HepG2 (cell line): ENCODE results near the gene CCDC142. TPM values are rescaled to one million over a fixed set of nuclear protein-coding genes. Genes with fewer than 3 reads are reported as not detected.

Experiments used
- ATAC-seq: fragments of 200-7000 bp; cut with Tn5 transposase; 3 replicates; pipeline ENCODE4 v1.9.1; 2020; ENCODE audit warnings: mild to moderate bottlenecking, moderate library complexity
- BruUV-seq: library from RNA; stranded (reverse); fragments of 400-500 nt; replicated peaks from 2 replicates; lab custom pipeline; 2021; lab: Mats Ljungman, UMichigan
- CTCF ChIA-PET: fragments of 300-600 bp; formaldehyde crosslinking; extraction: SDS; loops from one replicate; lab custom pipeline; 2021; ENCODE audit warnings: low total read pairs, inconsistent platforms, low intra/inter-chr PET ratio; lab: Yijun Ruan, JAX
- POLR2A ChIA-PET: fragments of 350-600 bp; sonication (Branson Sonifier 250); formaldehyde crosslinking; loops from one replicate; lab custom pipeline; 2020; ENCODE audit warnings: antibody characterized with exemption, inconsistent platforms; lab: Yijun Ruan, JAX
- DNase-seq: peaks from one replicate; pipeline ENCODE4 v3.0.0-alpha.2; 2015; ENCODE audit warnings: low spot score
- FAIRE-seq: peaks from 3 replicates; lab custom pipeline; 2011; peaks lifted over from hg19 to GRCh38; lab: Jason Lieb, UNC
- H2AFZ ChIP-seq: one replicate; pipeline ENCODE4 v1.6.1; 2011; ENCODE audit warnings: low read length, inconsistent platforms
- H3K27ac ChIP-seq: fragments of 300-600 bp; 3 replicates; pipeline ENCODE4 v1.8.0; 2011; ENCODE audit warnings: mixed run types, mild to moderate bottlenecking, mixed read lengths, low read length, inconsistent platforms; ENCODE audit not compliant: insufficient read depth; ENCODE audit errors: extremely low read length
- H3K27me3 ChIP-seq, 2 experiments: fragments of 200-600 bp in 1 of 2; 2 replicates in 1 of 2; 3 replicates in 1 of 2; pipeline versions ENCODE4 v1.6.0 to v1.8.0; 2011; ENCODE audit warnings: low read length in 2 of 2, mild to moderate bottlenecking in 2 of 2, moderate library complexity in 2 of 2, inconsistent platforms in 1 of 2; ENCODE audit not compliant: insufficient read depth in 2 of 2, control insufficient read depth in 1 of 2
- H3K36me3 ChIP-seq, 2 experiments: fragments of 200-600 bp in 1 of 2; replicated peaks in 1 of 2; 2 replicates in 1 of 2; 3 replicates in 1 of 2; pipeline versions ENCODE4 v1.5.1 to v1.8.0; 2011; ENCODE audit warnings: low read length in 2 of 2, inconsistent platforms in 1 of 2; ENCODE audit not compliant: insufficient read depth in 2 of 2, control insufficient read depth in 1 of 2
- H3K4me1 ChIP-seq: 2 replicates; pipeline ENCODE4 v1.5.1; 2012; ENCODE audit warnings: low read length, inconsistent platforms; ENCODE audit not compliant: insufficient read depth
- H3K4me2 ChIP-seq: 2 replicates; pipeline ENCODE4 v1.6.0; 2011; ENCODE audit warnings: low read depth, low read length, inconsistent platforms
- H3K4me3 ChIP-seq, 3 experiments: fragments of 200-600 bp in 1 of 3; sonication (generic), shearing (Covaris generic) in 1 of 3; replicated peaks in 1 of 3; 2 replicates each; pipeline ENCODE4 v1.5.1; 2011 to 2016; ENCODE audit warnings: low read length in 3 of 3, inconsistent platforms in 2 of 3, low read depth in 2 of 3, mild to moderate bottlenecking in 2 of 3, control low read depth in 1 of 3, mixed read lengths in 1 of 3; ENCODE audit not compliant: insufficient read depth in 1 of 3
- H3K79me2 ChIP-seq: one replicate; pipeline ENCODE4 v1.6.1; 2011; ENCODE audit warnings: low read length, inconsistent platforms; ENCODE audit not compliant: insufficient read depth
- H3K9ac ChIP-seq: 2 replicates; pipeline ENCODE4 v1.6.0; 2011; ENCODE audit warnings: mild to moderate bottlenecking, low read depth, low read length, inconsistent platforms; ENCODE audit not compliant: insufficient read depth
- H3K9me3 ChIP-seq: 2 replicates; pipeline ENCODE4 v1.5.1; 2012; ENCODE audit warnings: mild to moderate bottlenecking, low read length
- H4K20me1 ChIP-seq: 2 replicates; pipeline ENCODE4 v1.6.0; 2011; ENCODE audit warnings: inconsistent platforms, mild to moderate bottlenecking, low read length, moderate library complexity; ENCODE audit not compliant: insufficient read depth
- CHD4 ChIP-seq: fragments of 200-600 bp; sonication (generic); IDR thresholded peaks from 2 replicates; pipeline ENCODE4 v1.7.0; 2017; ENCODE audit warnings: mild to moderate bottlenecking, low read length, borderline replicate concordance
- ELF3 ChIP-seq: IDR thresholded peaks from 2 replicates; pipeline ENCODE4 v1.6.1; 2016; ENCODE audit warnings: missing genetic modification reagents, missing compliant biosample characterization
- ISL2 ChIP-seq: sonication (generic); formaldehyde crosslinking; IDR thresholded peaks from 2 replicates; pipeline ENCODE4 v1.5.0; 2020; ENCODE audit warnings: missing genetic modification reagents
- LCORL ChIP-seq, 2 experiments: fragments of 450-650 bp in 1 of 2; sonication (generic) in 1 of 2; formaldehyde crosslinking in 1 of 2; IDR thresholded peaks; 2 replicates each; pipeline versions ENCODE4 v1.5.0 to v1.6.1; 2017 to 2020; ENCODE audit warnings: antibody characterized with exemption in 1 of 2, missing genetic modification reagents in 1 of 2
- NPAS2 ChIP-seq: sonication (generic); formaldehyde crosslinking; IDR thresholded peaks from 2 replicates; pipeline ENCODE4 v1.8.0; 2022; ENCODE audit warnings: mild to moderate bottlenecking, missing genetic modification reagents, borderline replicate concordance
- SP4 ChIP-seq: sonication (generic); formaldehyde crosslinking; IDR thresholded peaks from 2 replicates; pipeline ENCODE4 v1.8.1; 2023; ENCODE audit warnings: mild to moderate bottlenecking, missing genetic modification reagents
- SRSF1 ChIP-seq: fragments of 200-400 bp; formaldehyde crosslinking; optimal IDR thresholded peaks from 2 replicates; pipeline ENCODE3; 2017; ENCODE audit warnings: mild to moderate bottlenecking, low read depth, low read length, moderate library complexity
- U2AF1 ChIP-seq: fragments of 200-400 bp; formaldehyde crosslinking; optimal IDR thresholded peaks from 2 replicates; pipeline ENCODE3; 2017; ENCODE audit warnings: mild to moderate bottlenecking, low read depth, low read length
- ZBTB49 ChIP-seq: sonication (generic); formaldehyde crosslinking; IDR thresholded peaks from 2 replicates; pipeline ENCODE4 v1.4.0; 2020; ENCODE audit warnings: missing genetic modification reagents, borderline replicate concordance
- ZNF547 ChIP-seq: sonication (generic); formaldehyde crosslinking; IDR thresholded peaks from 2 replicates; pipeline ENCODE4 v1.5.1; 2020; ENCODE audit warnings: mild to moderate bottlenecking, missing genetic modification reagents
- ZNF589 ChIP-seq: sonication (generic); formaldehyde crosslinking; conservative IDR thresholded peaks from 2 replicates; pipeline ENCODE4 v1.8.0; 2022; ENCODE audit warnings: mild to moderate bottlenecking, moderate library complexity, missing genetic modification reagents
- WGBS: methylation state at CpG from one replicate; pipeline ENCODE4 v1.1.6; 2017; ENCODE audit warnings: low lambda C conversion rate; 5-methylcytosine and 5-hydroxymethylcytosine counted together
- in situ Hi-C: cut with HindIII; loops from 2 replicates; pipeline ENCODE4 v1.10.0; 2017; ENCODE audit warnings: low pct_unique_long_range_greater_than_20kb; ENCODE audit not compliant: extremely low pct_ligation_motif_present
- intact Hi-C: fragments of 100-400 bp; cut with micrococcal nuclease; formaldehyde crosslinking; loops from one replicate; pipeline ENCODE4 v1.10.0; 2022; ENCODE audit not compliant: unreplicated experiment
- polyA plus RNA-seq, 8 experiments: library from polyadenylated mRNA; depleted of rRNA in 3 of 8; stranded (reverse) in 7 of 8; unstranded in 1 of 8; fragments of >200 nt; fragmentation: Illumina TruSeq in 4 of 8; extraction: Trizol in 4 of 8; gene quantifications; 2 replicates each; pipeline versions ENCODE4 v1.2.1 to v1.2.3, GENCODE V29; 2011 to 2016; ENCODE audit warnings: low read depth in 4 of 8, missing spikeins in 1 of 8, mixed read lengths in 1 of 8; ENCODE audit not compliant: insufficient read depth in 1 of 8
- total RNA-seq, 5 experiments: library from RNA; depleted of rRNA; stranded (reverse); fragments of >200 nt; fragmentation: Illumina TruSeq; extraction: Trizol; gene quantifications; 2 replicates each; pipeline ENCODE4 v1.2.3, GENCODE V29; 2016; ENCODE audit warnings: low read depth in 1 of 5
- TF ChIP-seq, protein P1 (sequence below): conservative IDR thresholded peaks from 2 replicates; pipeline ENCODE4 v1.6.1; 2018; ENCODE audit warnings: missing genetic modification reagents
- TF ChIP-seq, protein P2 (sequence below), 2 experiments: sonication (generic) in 1 of 2; formaldehyde crosslinking in 1 of 2; IDR thresholded peaks; 2 replicates each; pipeline versions ENCODE4 v1.6.1 to v1.9.0; 2014 to 2022; ENCODE audit warnings: antibody characterized with exemption in 1 of 2, borderline replicate concordance in 1 of 2, inconsistent platforms in 1 of 2, low read depth in 1 of 2, missing genetic modification reagents in 1 of 2

Gene CCDC142
- total and polyA plus RNA-seq, 2 of the 13 experiments (the other 11 are each of a cell fraction or from before 2014, with no cell fraction given) = 14.7 to 30.4 TPM

DNA sequence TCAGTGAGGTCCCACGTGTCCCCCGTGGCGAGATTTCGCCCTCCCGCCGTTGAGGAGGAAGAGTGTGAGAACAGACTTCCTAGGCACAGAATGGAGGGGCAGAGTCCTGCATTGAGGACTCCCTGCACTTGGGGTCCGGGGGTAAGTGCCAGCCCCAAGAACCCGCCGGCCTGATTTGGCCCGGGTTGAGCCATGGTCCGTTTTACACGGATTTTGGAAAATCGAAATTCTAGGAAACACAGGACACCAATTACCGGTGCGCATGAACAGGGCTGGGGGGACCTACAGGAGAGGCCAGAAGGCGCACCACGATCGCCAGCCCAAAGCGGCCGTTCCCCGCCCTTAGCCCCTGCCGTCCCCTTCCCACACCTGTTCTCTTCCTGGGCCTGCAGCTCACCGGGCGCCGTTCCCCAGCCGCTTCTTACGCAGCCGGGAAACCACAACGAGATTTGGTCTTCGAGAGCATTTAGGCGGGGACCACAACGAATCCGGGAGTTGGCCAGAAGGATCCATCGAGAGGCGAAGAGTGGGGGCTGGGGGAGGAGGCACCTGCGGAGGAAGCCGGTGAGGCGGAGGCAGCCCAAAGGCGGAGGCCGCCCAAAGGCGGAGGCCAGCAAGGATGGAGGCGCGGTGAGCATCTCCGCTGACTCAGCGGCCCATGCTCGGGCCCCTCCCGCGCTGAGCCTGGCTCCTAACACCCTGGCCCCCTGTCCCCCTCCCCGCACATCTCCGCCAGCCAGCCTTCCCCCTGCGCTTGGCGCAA lies 31.0 kb upstream of the CCDC142 start:
- peak overlapping the region; percentile 68 for H3K9ac ChIP-seq
- WGBS = 85% methylated on average over 52 of the region's 52 CpGs
- TF ChIP-seq U2AF1 (no peak), ELF3 (no peak), LCORL (IDR thresholded peaks at IDR 0.05) (no peak), LCORL (CRISPR knock-in tag; IDR thresholded peaks at IDR 0.05) (0 out of 2 replicates have a peak, but pooled peaks have one; percentile 5), CHD4 (no peak), SRSF1 (no peak), ISL2 (CRISPR knock-in tag) (no peak), SP4 (CRISPR knock-in tag) (no peak), NPAS2 (no peak), ZBTB49 (peak; percentile 56; the same call in 1 of the 2 replicates), ZNF547 (CRISPR knock-in tag) (no peak), ZNF589 (0 out of 2 replicates have a peak, but pooled peaks have one; percentile 35)
- TF ChIP-seq, protein P1, sequence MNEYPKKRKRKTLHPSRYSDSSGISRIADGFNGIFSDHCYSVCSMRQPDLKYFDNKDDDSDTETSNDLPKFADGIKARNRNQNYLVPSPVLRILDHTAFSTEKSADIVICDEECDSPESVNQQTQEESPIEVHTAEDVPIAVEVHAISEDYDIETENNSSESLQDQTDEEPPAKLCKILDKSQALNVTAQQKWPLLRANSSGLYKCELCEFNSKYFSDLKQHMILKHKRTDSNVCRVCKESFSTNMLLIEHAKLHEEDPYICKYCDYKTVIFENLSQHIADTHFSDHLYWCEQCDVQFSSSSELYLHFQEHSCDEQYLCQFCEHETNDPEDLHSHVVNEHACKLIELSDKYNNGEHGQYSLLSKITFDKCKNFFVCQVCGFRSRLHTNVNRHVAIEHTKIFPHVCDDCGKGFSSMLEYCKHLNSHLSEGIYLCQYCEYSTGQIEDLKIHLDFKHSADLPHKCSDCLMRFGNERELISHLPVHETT = no peak
- TF ChIP-seq, protein P2, sequence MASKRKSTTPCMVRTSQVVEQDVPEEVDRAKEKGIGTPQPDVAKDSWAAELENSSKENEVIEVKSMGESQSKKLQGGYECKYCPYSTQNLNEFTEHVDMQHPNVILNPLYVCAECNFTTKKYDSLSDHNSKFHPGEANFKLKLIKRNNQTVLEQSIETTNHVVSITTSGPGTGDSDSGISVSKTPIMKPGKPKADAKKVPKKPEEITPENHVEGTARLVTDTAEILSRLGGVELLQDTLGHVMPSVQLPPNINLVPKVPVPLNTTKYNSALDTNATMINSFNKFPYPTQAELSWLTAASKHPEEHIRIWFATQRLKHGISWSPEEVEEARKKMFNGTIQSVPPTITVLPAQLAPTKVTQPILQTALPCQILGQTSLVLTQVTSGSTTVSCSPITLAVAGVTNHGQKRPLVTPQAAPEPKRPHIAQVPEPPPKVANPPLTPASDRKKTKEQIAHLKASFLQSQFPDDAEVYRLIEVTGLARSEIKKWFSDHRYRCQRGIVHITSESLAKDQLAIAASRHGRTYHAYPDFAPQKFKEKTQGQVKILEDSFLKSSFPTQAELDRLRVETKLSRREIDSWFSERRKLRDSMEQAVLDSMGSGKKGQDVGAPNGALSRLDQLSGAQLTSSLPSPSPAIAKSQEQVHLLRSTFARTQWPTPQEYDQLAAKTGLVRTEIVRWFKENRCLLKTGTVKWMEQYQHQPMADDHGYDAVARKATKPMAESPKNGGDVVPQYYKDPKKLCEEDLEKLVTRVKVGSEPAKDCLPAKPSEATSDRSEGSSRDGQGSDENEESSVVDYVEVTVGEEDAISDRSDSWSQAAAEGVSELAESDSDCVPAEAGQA (IDR thresholded peaks at IDR 0.05; ENCODE audit: low read depth) = no peak
- TF ChIP-seq, protein P2 (CRISPR knock-in tag; IDR thresholded peaks at IDR 0.05; ENCODE audit: borderline replicate concordance) = no peak

More for the DNA sequence above, 31.0 kb upstream of the CCDC142 start:
- POLR2A ChIA-PET = interaction anchor here (1.0 to 2.4 kb wide), 7 partner anchors 8 to 31 kb away, joined by 3 to 31 read pairs (median 11); partner anchors contain the start of genes AUP1, CCDC142, DQX1 and HTRA2
- no TSS peak for BruUV-seq
- CTCF ChIA-PET = no interaction called here
- no peak; the same call in 1 of the 3 replicates for ATAC-seq
- Histone ChIP-seq H3K9me3 (no peaks in the 10 kb centered on the region), H3K27me3 (no peaks in the 10 kb centered on the region), H3K27ac (peak overlapping the region; percentile 27), H3K4me2 (peak overlapping the region; percentile 75), H4K20me1 (no peaks in the 10 kb centered on the region), H2AFZ (no peak overlapping the region), H3K4me1 (peaks cover 48% of the 10 kb centered on the region), H3K79me2 (no peaks in the 10 kb centered on the region), H3K36me3 (peaks cover 8% of the 10 kb centered on the region in 2 experiments; a peak in 4 of 5 replicates), H3K4me3 (peak overlapping the region; percentile 43 to 63 (median 62); a peak in 5 of 6 replicates)
- FAIRE-seq = no peak
- no peak for DNase-seq
- in situ Hi-C loops = no loop called here
- intact Hi-C loops = no loop called here
